Heart right ventricle (tissue), 16 donors: ENCODE data around the gene ADCY2. TPM values are rescaled to one million over a fixed set of nuclear protein-coding genes. Genes with fewer than 3 reads are reported as not detected.

Experiments used
- ATAC-seq, 8 donors: fragments of 200-7000 bp; cut with Tn5 transposase; one replicate each; pipeline ENCODE4 v1.9.1; 2020; ENCODE audit warnings: mild to moderate bottlenecking in 8 of 8, moderate library complexity in 8 of 8, moderate number of reproducible peaks in 1 of 8
- DNase-seq, 2 donors: peaks; one replicate each; pipeline ENCODE4 v3.0.0-alpha.2; 2020
- H3K27ac ChIP-seq, 10 donors: fragments of 200-600 bp; sonication (generic) in 2 of 10; one replicate each; pipeline versions ENCODE4 v1.5.0 to v1.8.0; 2020 to 2022; ENCODE audit warnings: mild to moderate bottlenecking in 3 of 10
- H3K27me3 ChIP-seq, 7 donors: fragments of 200-600 bp; one replicate each; pipeline ENCODE4 v1.8.0; 2021 to 2022; ENCODE audit warnings: mild to moderate bottlenecking in 2 of 7
- H3K36me3 ChIP-seq, 9 donors: fragments of 200-600 bp; sonication (generic) in 1 of 9; one replicate each; pipeline versions ENCODE4 v1.5.0 to v1.8.0; 2020 to 2022; ENCODE audit warnings: mild to moderate bottlenecking in 2 of 9
- H3K4me1 ChIP-seq, 9 donors: fragments of 200-600 bp; sonication (generic) in 1 of 9; one replicate each; pipeline versions ENCODE4 v1.5.0 to v1.8.0; 2020 to 2022; ENCODE audit warnings: mild to moderate bottlenecking in 4 of 9
- H3K4me3 ChIP-seq, 10 donors: fragments of 200-600 bp; sonication (generic) in 2 of 10; one replicate each; pipeline versions ENCODE4 v1.5.0 to v1.8.0; 2020 to 2022; ENCODE audit warnings: mild to moderate bottlenecking in 7 of 10, moderate library complexity in 2 of 10
- H3K9me3 ChIP-seq, 11 donors: fragments of 200-600 bp in 10 of 11; sonication (generic) in 2 of 11; one replicate each; pipeline versions ENCODE4 v1.5.0 to v1.8.0; 2013 to 2022; ENCODE audit warnings: mild to moderate bottlenecking in 2 of 11, control low read depth in 1 of 11, moderate library complexity in 1 of 11
- WGBS, 2 donors: extraction: QIAGEN DNeasy Blood & Tissue Kit; methylation state at CpG; one replicate each; pipeline ENCODE4 v1.1.7; 2013; ENCODE audit warnings: inconsistent platforms in 1 of 2; 5-methylcytosine and 5-hydroxymethylcytosine counted together
- intact Hi-C, 10 donors: fragments of 100-400 bp; cut with DNase I; formaldehyde crosslinking; loops; one replicate each; pipeline versions ENCODE4 v1.11.1 to v1.14.2; 2022
- polyA plus RNA-seq, 2 donors: library from polyadenylated mRNA; stranded (reverse); fragments of 200-250 nt; gene quantifications; one replicate each; pipeline ENCODE4 v1.2.3, GENCODE V29; 2013
- total RNA-seq, 10 donors: library from RNA; stranded (reverse); fragmentation: NEBNext Ultra II Directional in 3 of 10; extraction: Animal tissue kit (Norgen Biotek cat#: 25700) in 3 of 10; gene quantifications; one replicate each; pipeline versions ENCODE4 v1.2.1 to v1.2.4, GENCODE V29; 2021 to 2023
- TF ChIP-seq, protein P1 (sequence below), 9 donors: fragments of 200-600 bp; sonication (generic) in 2 of 9; IDR thresholded peaks; one replicate each; pipeline versions ENCODE4 v1.5.0 to v1.8.0; 2021 to 2022; ENCODE audit warnings: antibody characterized with exemption in 9 of 9, mild to moderate bottlenecking in 5 of 9, moderate library complexity in 1 of 9
- donor health status: Arrhythmogenic right ventricular cardiomyopathy.
- donor health status: ischemic (EF 13 %, LVEDD 7.1; RV severe dilation, severe dysfunction).
- donor health status: healthy with polysubstance abuse.
- donor health status: DM: no; HTN: yes; CAD: no.
- donor health status: DM: no; HTN: no; CAD: no.
- donor health status: ischemic (EF 25% LVEDD 6.9; RV normal size, moderate dysfunction).
- donor health status: ischemic (EF 25% LVEDD 5.7; RV mildly dilated, moderate dysfunction).
- donor health status: healthy.
- donor health status: DM: yes; HTN: yes; CAD: no.
- donor health status: Ischemic cardiomyopathy.
- donor health status: ischemic (EF 35%, LVEDD 5.7; RV mildly dilated, moderate dysfunction).
- donor health status: nonischemic (EF 11% LVEDD 7.7; RV severe dilation, severe dysfunction).
- donor health status: DM: yes; HTN: yes; CAD: no.
- donor health status: PGD.
- donor health status: ischemic (EF 29% LVEDD 5.4; RV normal size, mild dysfunction).
- donor health status: nonischemic (EF 23%, LVEDD 6.1; RV moderate dilation, normal function).

Gene ADCY2
- total and polyA plus RNA-seq, 12 donors: 0.04 to 0.90 (median 0.17) TPM

- intact Hi-C loops: no loop called here
- H3K4me1 ChIP-seq: no peaks in the 10 kb centered on the region
- DNase-seq: no peak
- ATAC-seq: no peak
- TF ChIP-seq, protein P1, sequence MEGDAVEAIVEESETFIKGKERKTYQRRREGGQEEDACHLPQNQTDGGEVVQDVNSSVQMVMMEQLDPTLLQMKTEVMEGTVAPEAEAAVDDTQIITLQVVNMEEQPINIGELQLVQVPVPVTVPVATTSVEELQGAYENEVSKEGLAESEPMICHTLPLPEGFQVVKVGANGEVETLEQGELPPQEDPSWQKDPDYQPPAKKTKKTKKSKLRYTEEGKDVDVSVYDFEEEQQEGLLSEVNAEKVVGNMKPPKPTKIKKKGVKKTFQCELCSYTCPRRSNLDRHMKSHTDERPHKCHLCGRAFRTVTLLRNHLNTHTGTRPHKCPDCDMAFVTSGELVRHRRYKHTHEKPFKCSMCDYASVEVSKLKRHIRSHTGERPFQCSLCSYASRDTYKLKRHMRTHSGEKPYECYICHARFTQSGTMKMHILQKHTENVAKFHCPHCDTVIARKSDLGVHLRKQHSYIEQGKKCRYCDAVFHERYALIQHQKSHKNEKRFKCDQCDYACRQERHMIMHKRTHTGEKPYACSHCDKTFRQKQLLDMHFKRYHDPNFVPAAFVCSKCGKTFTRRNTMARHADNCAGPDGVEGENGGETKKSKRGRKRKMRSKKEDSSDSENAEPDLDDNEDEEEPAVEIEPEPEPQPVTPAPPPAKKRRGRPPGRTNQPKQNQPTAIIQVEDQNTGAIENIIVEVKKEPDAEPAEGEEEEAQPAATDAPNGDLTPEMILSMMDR (IDR thresholded peaks at IDR 0.05): no peak
- no peak overlapping the region for H3K27ac ChIP-seq
- H3K9me3 ChIP-seq: no peaks in the 10 kb centered on the region
- peaks cover 0 to 28% (median 17%) of the 10 kb centered on the region in 7 donors for H3K27me3 ChIP-seq
- no peaks in the 10 kb centered on the region for H3K36me3 ChIP-seq
- H3K4me3 ChIP-seq: no peak overlapping the region
- 83% methylated on average over 4 of the region's 4 CpGs for WGBS, 2 donors
Observed at GRCh38 chr5:7776442-7776841, 380.5 kb downstream of the ADCY2 start.

DNA sequence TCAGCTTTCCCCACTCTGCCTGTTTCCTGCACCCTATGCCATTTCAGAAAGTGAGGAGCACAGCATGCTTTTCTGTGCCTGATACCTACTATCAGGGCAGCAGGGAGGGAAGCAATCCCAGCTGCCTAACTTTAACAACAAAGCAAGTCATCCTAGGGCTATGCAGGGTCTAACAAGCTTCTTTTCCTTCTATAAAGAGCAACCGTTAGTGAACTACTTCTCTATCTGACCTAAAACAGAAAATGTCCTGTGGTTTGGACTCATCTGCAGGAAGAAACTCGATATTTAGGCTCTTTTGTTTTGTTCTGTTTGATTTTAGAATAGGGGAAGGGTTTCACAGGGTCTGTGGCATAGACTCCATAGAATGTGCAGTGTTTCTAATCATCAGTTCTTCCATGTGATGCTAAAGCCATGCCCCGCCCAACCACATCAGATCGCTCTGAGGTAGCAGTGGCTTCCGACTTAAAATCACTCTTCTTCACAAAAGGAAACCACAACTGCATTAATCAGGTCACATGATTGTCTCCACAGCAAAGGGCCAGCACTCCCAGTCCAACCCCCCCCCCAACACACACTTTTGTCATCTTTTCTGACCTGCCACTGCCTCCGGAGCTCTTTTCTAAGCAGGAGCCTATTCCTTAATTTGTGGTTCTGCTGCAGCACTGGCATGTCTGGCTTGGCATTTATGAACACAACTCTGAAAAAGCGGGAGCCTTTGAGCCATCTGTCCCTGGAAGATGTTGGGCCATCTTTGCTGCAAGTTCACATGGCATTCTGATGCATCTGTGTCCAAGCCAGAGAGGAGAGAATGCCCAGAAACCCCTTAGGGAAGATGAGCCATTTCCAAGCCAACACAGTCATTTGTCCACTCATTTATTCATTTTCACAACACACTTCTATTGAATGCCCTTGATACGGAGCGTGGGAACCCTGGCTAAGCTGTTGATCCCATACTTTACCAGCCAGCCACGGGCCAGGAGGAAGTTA lies 383.4 kb downstream of the ADCY2 start:
- TF ChIP-seq, protein P1 (IDR thresholded peaks at IDR 0.05): no peak
- no peaks in the 10 kb centered on the region for H3K9me3 ChIP-seq
- 63 to 69% methylated on average over 10 of the region's 10 CpGs for WGBS, 2 donors
- intact Hi-C loops: no loop called here
- no peaks in the 10 kb centered on the region for H3K4me1 ChIP-seq
- peaks cover 0 to 46% (median 18%) of the 10 kb centered on the region in 7 donors for H3K27me3 ChIP-seq
- ATAC-seq: no peak
- H3K27ac ChIP-seq: no peak overlapping the region
- DNase-seq: no peak
- H3K4me3 ChIP-seq: no peak overlapping the region
- no peaks in the 10 kb centered on the region for H3K36me3 ChIP-seq

DNA sequence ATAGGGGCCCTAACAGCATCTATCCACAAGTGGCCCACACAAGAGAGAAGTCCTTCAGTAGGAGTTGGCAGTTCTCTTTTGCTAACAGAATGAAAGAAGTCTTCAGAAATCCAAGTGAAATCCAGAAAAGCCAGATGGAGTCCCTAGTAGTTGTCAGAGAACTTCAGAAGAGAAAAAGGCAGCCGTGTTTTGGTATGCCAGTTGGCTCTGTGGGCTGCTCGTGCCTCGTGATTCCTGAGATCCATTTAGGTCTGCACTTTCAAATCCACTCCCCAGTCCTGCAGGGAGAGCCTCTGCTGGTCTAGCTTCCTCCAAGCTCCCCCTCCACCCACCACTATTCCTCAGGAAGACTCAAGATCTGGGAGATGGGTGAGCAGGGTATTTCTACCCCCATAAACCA lies 386.0 kb downstream of the ADCY2 start:
- no peak for DNase-seq
- H3K27me3 ChIP-seq: peaks cover 0 to 44% (median 17%) of the 10 kb centered on the region in 7 donors
- no peak overlapping the region for H3K27ac ChIP-seq
- WGBS, 2 donors: 33 to 37% methylated on average over 3 of the region's 3 CpGs
- H3K36me3 ChIP-seq: no peaks in the 10 kb centered on the region
- intact Hi-C loops: no loop called here
- TF ChIP-seq, protein P1 (IDR thresholded peaks at IDR 0.05): no peak
- no peaks in the 10 kb centered on the region for H3K9me3 ChIP-seq
- H3K4me3 ChIP-seq: no peak overlapping the region
- H3K4me1 ChIP-seq: no peaks in the 10 kb centered on the region
- no peak for ATAC-seq

DNA sequence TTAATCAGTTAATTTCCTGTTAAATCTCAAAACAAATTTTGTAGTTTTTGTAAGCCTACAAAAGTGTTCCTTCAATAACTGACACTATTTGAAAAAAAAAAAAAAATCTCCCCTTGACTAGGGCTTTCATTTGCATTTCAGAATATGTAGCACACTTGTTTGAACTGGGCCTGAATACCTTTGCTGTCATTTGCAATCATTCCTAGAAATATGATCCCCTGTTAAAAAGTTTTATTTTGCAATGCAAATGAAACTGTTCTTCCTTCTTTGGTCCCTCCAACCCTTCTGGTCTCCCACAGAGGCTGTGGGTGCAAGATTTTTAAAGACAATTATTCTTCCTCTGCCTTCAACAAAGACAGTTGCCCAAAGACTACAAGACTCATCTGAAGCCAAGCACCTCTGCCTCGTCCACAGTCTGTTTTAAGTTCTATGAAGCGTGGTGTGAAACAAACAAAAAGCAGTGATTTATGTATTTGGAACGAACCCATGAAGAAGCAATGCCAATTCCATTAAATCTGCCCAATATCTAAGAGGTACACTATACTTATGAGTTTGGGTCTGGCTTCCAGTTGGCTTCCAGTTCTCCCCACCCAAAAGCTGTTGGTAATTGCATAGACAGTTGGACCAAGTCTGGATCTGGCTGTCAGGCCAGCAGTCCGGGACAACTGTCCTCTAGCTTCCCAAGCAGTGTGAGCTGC lies 388.9 kb downstream of the ADCY2 start:
- Histone ChIP-seq H3K9me3 (no peaks in the 10 kb centered on the region), H3K27ac (no peak overlapping the region), H3K4me1 (no peaks in the 10 kb centered on the region), H3K36me3 (no peaks in the 10 kb centered on the region), H3K4me3 (no peak overlapping the region), H3K27me3 (peaks cover 0 to 33% (median 15%) of the 10 kb centered on the region in 7 donors)
- TF ChIP-seq, protein P1 (IDR thresholded peaks at IDR 0.05): no peak
- intact Hi-C loops: no loop called here
- no peak for ATAC-seq
- DNase-seq: no peak
- WGBS, 2 donors: 68 to 81% methylated on average over 4 of the region's 4 CpGs
